NCI-H1092 (cell line): ENCODE results near the gene DDX59.

ENCODE experiments used
- DNase-seq: peaks from one replicate; lab custom pipeline; 2025; lab: John Stamatoyannopoulos, UW

DDX59 gene

GRCh38 chr1:200669314-200670241 lies at the start of gene DDX59:
TSS of gene DDX59 (minus strand) at chr1:200669907. CDS start at chr1:200666740, 3,167 bp downstream.
- peak; percentile 96 for DNase-seq

GRCh38 chr1:200714504-200715187 lies 44.9 kb upstream of the DDX59 start:
- DNase-seq = no peak

GRCh38 chr1:200710166-200710565 lies 40.5 kb upstream of the DDX59 start:
- no peak for DNase-seq

- no peak for DNase-seq
These were observed 39.1 kb upstream of the DDX59 start for GRCh38 chr1:200708769-200709168.

GRCh38 chr1:200708161-200708560 lies 38.5 kb upstream of the DDX59 start:
- DNase-seq = no peak

GRCh38 chr1:200707116-200707515 lies 37.4 kb upstream of the DDX59 start:
- no peak for DNase-seq

- DNase-seq = no peak
These were observed 36.6 kb upstream of the DDX59 start for GRCh38 chr1:200706111-200706814.

- no peak for DNase-seq
These were observed 35.3 kb upstream of the DDX59 start for GRCh38 chr1:200704986-200705500.

GRCh38 chr1:200699871-200700270 lies 30.2 kb upstream of the DDX59 start:
- DNase-seq = no peak

- no peak for DNase-seq
These were observed 25.0 kb upstream of the DDX59 start for GRCh38 chr1:200694738-200695137.

- DNase-seq = no peak
These were observed 23.6 kb upstream of the DDX59 start for GRCh38 chr1:200693327-200693726.

GRCh38 chr1:200692316-200692715 lies 22.6 kb upstream of the DDX59 start:
- DNase-seq = no peak

GRCh38 chr1:200686620-200687019 lies 16.9 kb upstream of the DDX59 start:
- no peak for DNase-seq

- no peak for DNase-seq
These were observed 14.3 kb upstream of the DDX59 start for GRCh38 chr1:200684015-200684414.

- DNase-seq = no peak
These were observed 13.6 kb upstream of the DDX59 start for GRCh38 chr1:200683298-200683697.

- DNase-seq = no peak
These were observed 11.5 kb upstream of the DDX59 start for GRCh38 chr1:200681231-200681630.

GRCh38 chr1:200676829-200677228 lies 7.1 kb upstream of the DDX59 start:
- no peak for DNase-seq

- DNase-seq = no peak
These were observed 5.8 kb upstream of the DDX59 start for GRCh38 chr1:200675588-200675852.

- DNase-seq = no peak
These were observed 5.3 kb upstream of the DDX59 start for GRCh38 chr1:200674838-200675587.

GRCh38 chr1:200673952-200674823 lies 4.5 kb upstream of the DDX59 start:
- DNase-seq = no peak

- no peak for DNase-seq
These were observed 1.6 kb upstream of the DDX59 start for GRCh38 chr1:200671235-200671786.
